GM12864 (cell line): Measurements from ENCODE around the gene BTRC.
A peak's percentile ranks its signal among the peaks of the same experiment; 100 is the strongest.

Experiments
- DNase-seq: peaks from one replicate; pipeline ENCODE4 v3.0.0-alpha.2; 2011; ENCODE audit warnings: low read depth
- H3K4me3 ChIP-seq: 2 replicates; pipeline ENCODE4 v1.5.1; 2011; ENCODE audit warnings: mild to moderate bottlenecking, low read depth, low read length, control low read depth
- TF ChIP-seq, protein P1 (sequence below): IDR thresholded peaks from 2 replicates; pipeline ENCODE4 v1.5.1; 2011; ENCODE audit warnings: low read depth, mild to moderate bottlenecking, moderate library complexity, low read length, control low read depth, inconsistent platforms; ENCODE audit errors: missing control alignments

BTRC gene

GRCh38 chr10:101467286-101467770 lies 113.4 kb downstream of the BTRC start:
- TF ChIP-seq, protein P1, sequence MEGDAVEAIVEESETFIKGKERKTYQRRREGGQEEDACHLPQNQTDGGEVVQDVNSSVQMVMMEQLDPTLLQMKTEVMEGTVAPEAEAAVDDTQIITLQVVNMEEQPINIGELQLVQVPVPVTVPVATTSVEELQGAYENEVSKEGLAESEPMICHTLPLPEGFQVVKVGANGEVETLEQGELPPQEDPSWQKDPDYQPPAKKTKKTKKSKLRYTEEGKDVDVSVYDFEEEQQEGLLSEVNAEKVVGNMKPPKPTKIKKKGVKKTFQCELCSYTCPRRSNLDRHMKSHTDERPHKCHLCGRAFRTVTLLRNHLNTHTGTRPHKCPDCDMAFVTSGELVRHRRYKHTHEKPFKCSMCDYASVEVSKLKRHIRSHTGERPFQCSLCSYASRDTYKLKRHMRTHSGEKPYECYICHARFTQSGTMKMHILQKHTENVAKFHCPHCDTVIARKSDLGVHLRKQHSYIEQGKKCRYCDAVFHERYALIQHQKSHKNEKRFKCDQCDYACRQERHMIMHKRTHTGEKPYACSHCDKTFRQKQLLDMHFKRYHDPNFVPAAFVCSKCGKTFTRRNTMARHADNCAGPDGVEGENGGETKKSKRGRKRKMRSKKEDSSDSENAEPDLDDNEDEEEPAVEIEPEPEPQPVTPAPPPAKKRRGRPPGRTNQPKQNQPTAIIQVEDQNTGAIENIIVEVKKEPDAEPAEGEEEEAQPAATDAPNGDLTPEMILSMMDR = peak; percentile 82
- DNase-seq = peak; percentile 47
- no peak overlapping the region for H3K4me3 ChIP-seq

- TF ChIP-seq, protein P1 = no peak
- no peak for DNase-seq
- no peak overlapping the region for H3K4me3 ChIP-seq
These were observed 114.2 kb downstream of the BTRC start for GRCh38 chr10:101468159-101468558.

- DNase-seq = no peak
- TF ChIP-seq, protein P1 = no peak
These were observed 122.4 kb downstream of the BTRC start for GRCh38 chr10:101476383-101476782.

DNA sequence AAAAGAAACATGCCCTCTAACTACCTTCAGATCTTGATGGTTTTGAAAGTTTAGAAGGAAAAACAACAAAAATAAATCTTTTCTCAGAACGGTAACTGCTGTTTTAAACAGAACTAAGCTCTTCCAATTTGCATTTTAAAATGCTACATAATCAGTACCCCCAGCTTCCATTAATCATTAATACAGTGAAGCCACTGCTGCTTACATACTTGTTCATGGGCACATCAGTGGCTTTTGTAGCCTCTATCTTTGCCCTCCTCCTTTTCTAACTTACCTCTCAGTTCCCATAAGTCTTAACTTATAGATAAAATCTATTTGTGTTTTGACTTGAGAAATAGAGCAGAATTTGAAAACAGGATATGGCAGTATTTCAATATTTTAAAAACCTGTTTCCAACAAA lies 125.0 kb downstream of the BTRC start:
- TF ChIP-seq, protein P1 = no peak
- H3K4me3 ChIP-seq = no peak overlapping the region
- DNase-seq = no peak

More at GRCh38 chr10:101476383-101476782, 122.4 kb downstream of the BTRC start:
- H3K4me3 ChIP-seq = no peak overlapping the region

GRCh38 chr10:101481256-101481655 lies 127.3 kb downstream of the BTRC start:
- no peak for DNase-seq
- TF ChIP-seq, protein P1 = no peak
- no peak overlapping the region for H3K4me3 ChIP-seq

GRCh38 chr10:101482568-101482967 lies 128.6 kb downstream of the BTRC start:
- H3K4me3 ChIP-seq = no peak overlapping the region
- TF ChIP-seq, protein P1 = no peak
- DNase-seq = no peak

DNA sequence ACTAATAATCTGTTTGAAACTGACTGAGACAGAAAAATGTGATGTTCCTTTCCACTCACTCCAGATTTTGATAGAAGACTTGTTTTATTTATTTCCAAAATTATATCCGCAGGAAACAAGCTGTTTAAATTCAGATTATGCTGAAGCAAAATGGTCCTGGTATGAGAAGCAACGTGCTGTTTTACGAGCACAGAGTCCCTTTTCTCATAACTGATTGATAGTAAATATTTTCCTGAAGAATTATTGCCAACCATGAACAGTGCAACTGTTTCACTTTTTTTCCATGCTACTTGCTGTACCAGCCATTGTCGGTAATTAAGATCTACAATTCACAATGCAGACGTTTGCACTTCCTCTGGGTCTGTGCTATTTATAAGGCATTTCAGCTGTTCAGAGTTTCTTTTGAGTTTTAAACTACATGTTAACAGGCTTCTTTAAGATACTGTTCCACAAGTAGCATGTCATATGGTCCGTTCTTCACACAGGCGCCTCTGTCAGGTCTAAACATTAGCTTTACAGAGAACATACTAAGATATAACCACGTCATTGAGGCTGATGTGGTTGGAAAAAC lies 130.3 kb downstream of the BTRC start:
- DNase-seq = no peak
- TF ChIP-seq, protein P1 = no peak
- no peak overlapping the region for H3K4me3 ChIP-seq
